GM20000 (cell line): ENCODE measurements around the gene JUN.
"Not testable (repeated sequence)": the region's sequence is repeated elsewhere in the genome, so short reads cannot be mapped to it uniquely, and the experiment has no call there.

Experiments
- DNase-seq: peaks from one replicate; pipeline ENCODE4 v3.0.0; 2012; ENCODE audit warnings: low spot score
- CTCF ChIP-seq: IDR thresholded peaks from 2 replicates; pipeline ENCODE4 v1.5.1; 2012; ENCODE audit warnings: mild to moderate bottlenecking, control low read depth; ENCODE audit errors: extremely low read depth, missing control alignments

JUN gene

GRCh38 chr1:58808077-58808476 is 24.2 kb upstream of the JUN start:
- TF ChIP-seq CTCF: no peak
- no peak for DNase-seq

- TF ChIP-seq CTCF: no peak
- peak; percentile 37 for DNase-seq
Measured at GRCh38 chr1:58805716-58806571, 22.1 kb upstream of the JUN start.

- no peak for TF ChIP-seq CTCF
- no peak for DNase-seq
Measured at GRCh38 chr1:58804853-58805565, 21.2 kb upstream of the JUN start.

GRCh38 chr1:58803858-58804257 is 20.0 kb upstream of the JUN start:
- DNase-seq: no peak
- TF ChIP-seq CTCF: no peak

- TF ChIP-seq CTCF: no peak
- no peak for DNase-seq
Measured at GRCh38 chr1:58802640-58803399, 19.0 kb upstream of the JUN start.

- DNase-seq: not testable (repeated sequence)
Measured at GRCh38 chr1:58801286-58801685, 17.4 kb upstream of the JUN start.

GRCh38 chr1:58799650-58800049 is 15.8 kb upstream of the JUN start:
- no peak for DNase-seq

More at GRCh38 chr1:58799650-58800049, 15.8 kb upstream of the JUN start:
- TF ChIP-seq CTCF: no peak
